A549 (cell line): ENCODE results near the gene IL4I1. TPM values are rescaled to one million over a fixed set of nuclear protein-coding genes. Genes with fewer than 3 reads are reported as not detected.

Experiments used
- ATAC-seq, 2 experiments: fragments of 200-7000 bp in 1 of 2; fragments of >200 bp in 1 of 2; cut with Nextera tagmentation in 1 of 2; cut with Tn5 transposase in 1 of 2; 3 replicates each; pipeline versions ENCODE4 v1.8.0 to v1.9.1; 2018 to 2020; ENCODE audit warnings: mild to moderate bottlenecking in 1 of 2, moderate library complexity in 1 of 2
- CTCF ChIA-PET: fragments of 300-600 bp; sonication (Branson Sonifier 250); formaldehyde crosslinking; extraction: SDS; loops from one replicate; lab custom pipeline; 2021; ENCODE audit warnings: antibody characterized with exemption, inconsistent platforms; lab: Yijun Ruan, JAX
- POLR2A ChIA-PET: fragments of 350-600 bp; formaldehyde crosslinking; extraction: SDS; loops from one replicate; lab custom pipeline; 2021; ENCODE audit warnings: antibody characterized with exemption, inconsistent platforms; lab: Yijun Ruan, JAX
- DNase-seq, 2 experiments: peaks; one replicate each; pipeline versions ENCODE4 v3.0.0 to v3.0.0-alpha.2; 2011 to 2016; ENCODE audit warnings: low read depth in 1 of 2, low spot score in 1 of 2
- FAIRE-seq: peaks from 2 replicates; lab custom pipeline; 2011; peaks lifted over from hg19 to GRCh38; lab: Jason Lieb, UNC
- H3K27ac ChIP-seq, 2 experiments: fragments of >200 bp; sonication (Bioruptor Twin); formaldehyde crosslinking; 3 replicates each; pipeline ENCODE4 v1.5.1; 2016 to 2017
- H3K4me1 ChIP-seq: fragments of >200 bp; sonication (Bioruptor Twin); formaldehyde crosslinking; 3 replicates; pipeline ENCODE4 v1.6.1; 2016
- H3K4me2 ChIP-seq: fragments of >200 bp; sonication (Bioruptor Twin); formaldehyde crosslinking; 3 replicates; pipeline ENCODE4 v1.6.1; 2016
- H3K4me3 ChIP-seq: fragments of >200 bp; sonication (Bioruptor Twin); formaldehyde crosslinking; 3 replicates; pipeline ENCODE4 v1.5.1; 2016
- H3K9me3 ChIP-seq: fragments of >200 bp; sonication (Bioruptor Twin); formaldehyde crosslinking; 3 replicates; pipeline ENCODE4 v1.6.1; 2016
- CBX2 ChIP-seq: fragments of 200-600 bp; sonication (generic); IDR thresholded peaks from 2 replicates; pipeline ENCODE4 v1.6.1; 2016; ENCODE audit warnings: low read depth, mild to moderate bottlenecking, borderline replicate concordance
- CHD2 ChIP-seq: fragments of 150-350 bp; IDR thresholded peaks from 2 replicates; pipeline ENCODE4 v1.6.1; 2014; ENCODE audit warnings: low read length; ENCODE audit not compliant: partially characterized antibody
- CTCF ChIP-seq: fragments of >200 bp; sonication (Bioruptor Twin); formaldehyde crosslinking; IDR thresholded peaks from 3 replicates; pipeline ENCODE4 v1.5.1; 2016
- EHF ChIP-seq: fragments of 250-450 bp; sonication (Bioruptor Pico); IDR thresholded peaks from 2 replicates; pipeline ENCODE4 v1.5.0; 2020; ENCODE audit warnings: mild to moderate bottlenecking
- EP300 ChIP-seq, 2 experiments: fragments of >200 bp; sonication (Bioruptor Twin); formaldehyde crosslinking; IDR thresholded peaks; 2 replicates in 1 of 2; 3 replicates in 1 of 2; pipeline ENCODE4 v1.6.1; 2016 to 2017
- FOSB ChIP-seq: fragments of 250-450 bp; sonication (Bioruptor Pico); IDR thresholded peaks from 2 replicates; pipeline ENCODE4 v1.5.0; 2020; ENCODE audit warnings: mild to moderate bottlenecking, moderate library complexity
- FOXS1 ChIP-seq: fragments of 250-450 bp; sonication (Bioruptor Pico); IDR thresholded peaks from 2 replicates; pipeline ENCODE4 v1.5.0; 2020; ENCODE audit warnings: mild to moderate bottlenecking, moderate library complexity
- GATA3 ChIP-seq: IDR thresholded peaks from 2 replicates; pipeline ENCODE4 v1.6.1; 2012; ENCODE audit warnings: borderline replicate concordance
- HEYL ChIP-seq: fragments of 250-450 bp; sonication (Bioruptor Pico); IDR thresholded peaks from 2 replicates; pipeline ENCODE4 v1.8.0; 2021; ENCODE audit warnings: mild to moderate bottlenecking, moderate library complexity
- JUN ChIP-seq, 2 experiments: fragments of >200 bp; sonication (Bioruptor Twin); formaldehyde crosslinking; IDR thresholded peaks; 2 replicates in 1 of 2; 3 replicates in 1 of 2; pipeline ENCODE4 v1.6.1; 2016 to 2017
- NR3C1 ChIP-seq: fragments of >200 bp; sonication (Bioruptor Twin); formaldehyde crosslinking; IDR thresholded peaks from 3 replicates; pipeline ENCODE4 v1.6.1; 2017
- PBX3 ChIP-seq: IDR thresholded peaks from 2 replicates; pipeline ENCODE4 v1.6.1; 2012
- PHF8 ChIP-seq: fragments of 200-600 bp; sonication (generic); IDR thresholded peaks from 2 replicates; pipeline ENCODE4 v1.6.1; 2016; ENCODE audit warnings: low read depth, mild to moderate bottlenecking, antibody characterized with exemption, moderate library complexity, borderline replicate concordance
- POLR2A ChIP-seq: IDR thresholded peaks from 2 replicates; pipeline ENCODE4 v1.6.1; 2012; ENCODE audit warnings: mild to moderate bottlenecking, low read length
- POLR2AphosphoS2 ChIP-seq: conservative IDR thresholded peaks from 2 replicates; pipeline ENCODE4 v1.6.1; 2012; ENCODE audit warnings: low read length, improper control_type of control experiment, inconsistent platforms
- REST ChIP-seq: fragments of 200-600 bp; sonication (generic); IDR thresholded peaks from 2 replicates; pipeline ENCODE4 v1.6.1; 2016; ENCODE audit warnings: antibody characterized with exemption, mild to moderate bottlenecking, moderate library complexity
- RNF2 ChIP-seq: fragments of 200-600 bp; sonication (generic); IDR thresholded peaks from 2 replicates; pipeline ENCODE4 v1.6.1; 2016; ENCODE audit warnings: low read depth, mild to moderate bottlenecking, antibody characterized with exemption, moderate library complexity, borderline replicate concordance
- TFCP2L1 ChIP-seq: fragments of 250-450 bp; sonication (Bioruptor Pico); IDR thresholded peaks from 2 replicates; pipeline ENCODE4 v1.5.0; 2021; ENCODE audit warnings: mild to moderate bottlenecking
- TP53 ChIP-seq: fragments of 250-450 bp; sonication (Bioruptor Pico); IDR thresholded peaks from 2 replicates; pipeline ENCODE4 v1.5.0; 2021; ENCODE audit warnings: mild to moderate bottlenecking, moderate library complexity
- ZFP36 ChIP-seq: fragments of 450-650 bp; IDR thresholded peaks from 2 replicates; pipeline ENCODE4 v1.6.1; 2014; ENCODE audit warnings: borderline replicate concordance; ENCODE audit not compliant: partially characterized antibody
- WGBS: methylation state at CpG from one replicate; pipeline ENCODE4 v1.1.6; 2017; ENCODE audit errors: missing lambda C conversion rate; 5-methylcytosine and 5-hydroxymethylcytosine counted together
- polyA plus RNA-seq, 4 experiments: library from polyadenylated mRNA; depleted of rRNA in 3 of 4; stranded (reverse); fragments of >200 nt; fragmentation: RNase III in 1 of 4; extraction: RNeasy Plus Mini Kit Qiagen cat#74134 plus additional on column Dnase treatment in 1 of 4; gene quantifications; 2 replicates in 3 of 4; 3 replicates in 1 of 4; pipeline ENCODE4 v1.2.3, GENCODE V29; 2011 to 2017

The IL4I1 gene
- polyA plus RNA-seq, 2 of the 4 experiments (the other 2 are of a cell fraction): 0.18 to 0.62 TPM

- POLR2A ChIA-PET: interaction anchor here (2.7 kb wide), 1 partner anchor 20 kb away, joined by 7 read pairs; the partner anchor contains the start of gene AKT1S1
- no peak for DNase-seq
- H3K27ac ChIP-seq: no peak overlapping the region
- H3K9me3 ChIP-seq: no peaks in the 10 kb centered on the region
- peak; percentile 0 to 1; a peak in 2 of 6 replicates for ATAC-seq
- CTCF ChIA-PET: interaction anchor here (0.9 kb wide), 1 partner anchor 13 kb away, joined by 3 read pairs; no protein-coding TSS in a partner anchor
- no peak overlapping the region for H3K4me2 ChIP-seq
- FAIRE-seq: no peak
- peaks cover 44% of the 10 kb centered on the region for H3K4me1 ChIP-seq
- no peak overlapping the region for H3K4me3 ChIP-seq
- TF ChIP-seq PBX3 (peak; percentile 70; the same call in 1 of the 2 replicates), POLR2A (0 out of 2 replicates have a peak, but pooled peaks have one; percentile 9), JUN (IDR thresholded peaks at IDR 0.05) (peak in 1 of 2 experiments; percentile 57; a peak in 1 of 5 replicates), FOXS1 (CRISPR knock-in tag) (no peak)
- 92% methylated on average over 11 of the region's 18 CpGs for WGBS
Observed at GRCh38 chr19:49856574-49857021, 40.1 kb downstream of the IL4I1 start.

GRCh38 chr19:49855676-49856573 is 40.8 kb downstream of the IL4I1 start:
- H3K27ac ChIP-seq: no peak overlapping the region
- POLR2A ChIA-PET: no interaction called here
- TF ChIP-seq NR3C1 (no peak), CTCF (no peak), HEYL (CRISPR knock-in tag) (no peak), CBX2 (no peak), ZFP36 (no peak), EP300 (IDR thresholded peaks at IDR 0.05) (no peak), TP53 (CRISPR knock-in tag) (no peak), POLR2A (peak; percentile 5; the same call in 1 of the 2 replicates), GATA3 (peak; percentile 38; the same call in 1 of the 2 replicates), PHF8 (no peak), EHF (CRISPR knock-in tag) (no peak), CHD2 (no peak), TFCP2L1 (no peak), REST (no peak), POLR2AphosphoS2 (peak; percentile 92; the same call in 1 of the 2 replicates), FOSB (CRISPR knock-in tag) (0 out of 2 replicates have a peak, but pooled peaks have one; percentile 29), JUN (IDR thresholded peaks at IDR 0.05) (peak in 1 of 2 experiments; percentile 2; a peak in 1 of 5 replicates), RNF2 (no peak)
- no peaks in the 10 kb centered on the region for H3K9me3 ChIP-seq
- peaks cover 38% of the 10 kb centered on the region for H3K4me1 ChIP-seq
- CTCF ChIA-PET: interaction anchor here (0.9 to 2.8 kb wide), 2 partner anchors 10 to 12 kb away, joined by 3 to 13 read pairs; no protein-coding TSS in a partner anchor
- no peak for FAIRE-seq
- no peak overlapping the region for H3K4me2 ChIP-seq
- WGBS: 78% methylated on average over 18 of the region's 21 CpGs
- no peak for DNase-seq
- H3K4me3 ChIP-seq: no peak overlapping the region
- ATAC-seq: peak; percentile 2 to 10; a peak in 4 of 6 replicates
